ENCODE measurements around the gene ANKRD28. TPM values are rescaled to one million over a fixed set of nuclear protein-coding genes. Genes with fewer than 3 reads are reported as not detected.

The ANKRD28 gene
- total and polyA plus RNA-seq, 9 of the 15 experiments (the other 6 are each of a cell fraction or from before 2014, with no cell fraction given) = 11.7 to 66.0 (median 36.7) TPM

- DNase-seq (ENCODE audit: extremely low read depth in 1 of 4, low spot score in 3 of 4) = peak in 2 of 4 experiments; percentile 50 to 58
- ChIA-PET CTCF (ENCODE audit: low intra/inter-chr PET ratio) (interaction anchor here (1.7 to 2.7 kb wide), 2 partner anchors 182 to 617 kb away, joined by 7 to 26 read pairs; no protein-coding TSS in a partner anchor), POLR2A (interaction anchor here (0.6 to 1.0 kb wide), 4 partner anchors 20 to 305 kb away, joined by 3 read pairs; no protein-coding TSS in a partner anchor)
- peak overlapping the region; percentile 74 for H3K4me2 ChIP-seq (ENCODE audit: insufficient read depth, low read length)
- intact Hi-C loops (cut with micrococcal nuclease) (loop anchor here (1.0 to 10.0 kb wide), 7 partner anchors 182 to 914 kb away; partner anchors contain the start of gene CAPN7), in situ Hi-C loops (cut with MboI) (loop anchor here (25.0 kb wide), 1 partner anchor 907 kb away; no protein-coding TSS in a partner anchor)
- H3K36me3 ChIP-seq (ENCODE audit: control insufficient read depth, insufficient read depth, low read length) = no peaks in the 10 kb centered on the region
- peaks cover 0 to 6% of the 10 kb centered on the region in 2 experiments; a peak in 2 of 5 replicates for H3K27me3 ChIP-seq (ENCODE audit: control insufficient read depth in 2 of 2, insufficient read depth in 2 of 2, low read length in 2 of 2)
- no TSS peak for BruUV-seq (replicated peaks)
- H2AFZ ChIP-seq (ENCODE audit: low read depth, low read length) = peak overlapping the region; percentile 80
- no peak for FAIRE-seq
- no peak overlapping the region; a peak in 1 of 4 replicates for H3K9ac ChIP-seq (ENCODE audit: insufficient read depth in 1 of 2, low read depth in 2 of 2, low read length in 2 of 2)
- H3K4me3 ChIP-seq = no peak overlapping the region
- H3K4me1 ChIP-seq (replicated peaks in 1 of 2; ENCODE audit: control insufficient read depth in 2 of 2, insufficient read depth in 2 of 2, low read length in 2 of 2) = peaks cover 3 to 12% of the 10 kb centered on the region in 2 experiments; a peak in 3 of 5 replicates
- H3K9me1 ChIP-seq (ENCODE audit: control insufficient read depth, insufficient read depth, low read length) = no peaks in the 10 kb centered on the region
- WGBS (ENCODE audit: insufficient coverage, low coverage, missing lambda C conversion rate) = 2% methylated on average over 8 of the region's 8 CpGs
- H3K79me2 ChIP-seq (ENCODE audit: control insufficient read depth, insufficient read depth, low read length) = no peaks in the 10 kb centered on the region
- no peaks in the 10 kb centered on the region for H3K9me3 ChIP-seq (replicated peaks; ENCODE audit: control insufficient read depth, insufficient read depth, low read depth, low read length)
- no peaks in the 10 kb centered on the region for H4K20me1 ChIP-seq (replicated peaks; ENCODE audit: control insufficient read depth, insufficient read depth, low read length)
- no peak overlapping the region for H3K27ac ChIP-seq (ENCODE audit: extremely low read depth, low read depth, low read length)
- ATAC-seq = peak; percentile 55
- TF ChIP-seq MEIS2 (IDR thresholded peaks at IDR 0.05; ENCODE audit: partially characterized antibody) (peak; percentile 93), ZNF316 (IDR thresholded peaks at IDR 0.05) (peak; percentile 19; the same call in 1 of the 2 replicates), GATAD2B (IDR thresholded peaks at IDR 0.05; ENCODE audit: borderline replicate concordance) (0 out of 2 replicates have a peak, but pooled peaks have one; percentile 21), DPF2 (IDR thresholded peaks at IDR 0.05) (peak; percentile 57; the same call in 1 of the 2 replicates), ETV5 (CRISPR knock-in tag; IDR thresholded peaks at IDR 0.05; ENCODE audit: low read depth) (0 out of 2 replicates have a peak, but pooled peaks have one; percentile 6), MAFG (tag; conservative IDR thresholded peaks at IDR 0.05) (0 out of 2 replicates have a peak, but pooled peaks have one; percentile 35), JUND (IDR thresholded peaks at IDR 0.05; ENCODE audit: borderline replicate concordance, low read depth, low read length) (no peak), JUND (tag; IDR thresholded peaks at IDR 0.05; ENCODE audit: borderline replicate concordance, low read depth, low read length) (0 out of 3 replicates have a peak, but pooled peaks have one; percentile 6), IRF2 (CRISPR knock-in tag; IDR thresholded peaks at IDR 0.05) (no peak), NFE2 (IDR thresholded peaks at IDR 0.05; ENCODE audit: low read depth) (peak; percentile 63), FOSL1 (tag; conservative IDR thresholded peaks at IDR 0.05) (peak; percentile 50; the same call in 1 of the 2 replicates), GABPA (tag; conservative IDR thresholded peaks at IDR 0.05; ENCODE audit: low read depth) (peak; percentile 50), NCOA1 (IDR thresholded peaks at IDR 0.05; ENCODE audit: low read depth) (no peak), NR4A1 (CRISPR knock-in tag; IDR thresholded peaks at IDR 0.05) (no peak), NR4A1 (tag; IDR thresholded peaks at IDR 0.05) (peak; percentile 69), SOX6 (IDR thresholded peaks at IDR 0.05) (peak; percentile 54; the same call in 1 of the 2 replicates), PKNOX1 (IDR thresholded peaks at IDR 0.05) (peak; percentile 96), BHLHE40 (IDR thresholded peaks at IDR 0.05; ENCODE audit: low read length) (peak; percentile 51), SMARCA4 (IDR thresholded peaks at IDR 0.05) (peak; percentile 32; the same call in 1 of the 2 replicates), CHD4 (IDR thresholded peaks at IDR 0.05; ENCODE audit: insufficient read depth, insufficient replicate concordance, low read depth, low read length, poor library complexity, severe bottlenecking) (no peak)
Measured at GRCh38 chr3:15630646-15631350, 167.0 kb downstream of the ANKRD28 start.

Measured in K562 (cell line).